ENCODE measurements around the gene IVD. TPM values are rescaled to one million over a fixed set of nuclear protein-coding genes. Genes with fewer than 3 reads are reported as not detected.
"Not testable (repeated sequence)": the region's sequence is repeated elsewhere in the genome, so short reads cannot be mapped to it uniquely, and the experiment has no call there.

IVD gene
- total RNA-seq, 2 experiments from 2014 or later = 38.4 to 47.1 TPM

GRCh38 chr15:40446144-40446543, 40.5 kb downstream of the IVD start:
- peaks cover 11% of the 10 kb centered on the region for H3K36me3 Mint-ChIP-seq (ENCODE audit: low read depth)
- no peaks in the 10 kb centered on the region for H3K9me3 Mint-ChIP-seq
- no peak for DNase-seq
- ChIA-PET POLR2A (no interaction called here), CTCF (no interaction called here)
- peaks cover 54% of the 10 kb centered on the region for H3K4me1 Mint-ChIP-seq
- H3K27me3 Mint-ChIP-seq = peaks cover 8% of the 10 kb centered on the region
- H3K4me3 Mint-ChIP-seq = no peak overlapping the region
- no peak overlapping the region for H3K27ac Mint-ChIP-seq

- peaks cover 5% of the 10 kb centered on the region for H3K27me3 Mint-ChIP-seq
- H3K4me1 Mint-ChIP-seq = peaks cover 65% of the 10 kb centered on the region
- H3K4me3 Mint-ChIP-seq = no peak overlapping the region
- DNase-seq = no peak
- CTCF ChIA-PET = no interaction called here
- POLR2A ChIA-PET = no interaction called here
- peaks cover 5% of the 10 kb centered on the region for H3K36me3 Mint-ChIP-seq (ENCODE audit: low read depth)
- no peak overlapping the region for H3K27ac Mint-ChIP-seq
- H3K9me3 Mint-ChIP-seq = no peaks in the 10 kb centered on the region
Measured at GRCh38 chr15:40448354-40448753, 42.8 kb downstream of the IVD start.

- Mint-ChIP-seq H3K36me3 (ENCODE audit: low read depth) (peaks cover 2% of the 10 kb centered on the region), H3K9me3 (no peaks in the 10 kb centered on the region), H3K4me1 (peaks cover 65% of the 10 kb centered on the region), H3K27ac (no peak overlapping the region), H3K4me3 (no peak overlapping the region), H3K27me3 (no peaks in the 10 kb centered on the region)
- ChIA-PET POLR2A (no interaction called here), CTCF (interaction anchor here (0.9 to 4.4 kb wide), 4 partner anchors 8 to 110 kb away, joined by 3 to 28 read pairs (median 6); partner anchors contain the start of genes BAHD1 and CHST14)
- DNase-seq = no peak
Measured at GRCh38 chr15:40449275-40449674, 43.7 kb downstream of the IVD start.

DNA sequence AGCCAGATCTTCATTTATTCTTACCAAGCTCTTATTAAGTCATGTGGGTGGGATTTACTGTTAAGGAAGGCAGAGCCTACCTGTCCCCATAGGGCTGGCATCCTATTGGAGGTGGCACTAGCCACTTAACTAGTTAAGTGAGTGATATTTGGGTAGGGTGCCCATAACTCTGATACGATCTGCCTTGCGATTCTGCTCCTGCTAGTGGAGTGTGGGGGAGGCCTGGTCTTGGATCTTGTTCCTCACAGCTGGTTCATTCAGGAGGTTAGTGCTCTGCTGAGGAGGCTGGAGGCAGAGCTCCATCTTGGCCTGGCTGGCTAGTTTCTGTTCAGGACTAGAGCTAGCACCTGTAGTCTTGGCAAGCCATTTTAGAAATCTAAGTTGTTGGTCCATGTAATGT, 44.5 kb downstream of the IVD start:
- no peak overlapping the region for H3K27ac Mint-ChIP-seq

DNA sequence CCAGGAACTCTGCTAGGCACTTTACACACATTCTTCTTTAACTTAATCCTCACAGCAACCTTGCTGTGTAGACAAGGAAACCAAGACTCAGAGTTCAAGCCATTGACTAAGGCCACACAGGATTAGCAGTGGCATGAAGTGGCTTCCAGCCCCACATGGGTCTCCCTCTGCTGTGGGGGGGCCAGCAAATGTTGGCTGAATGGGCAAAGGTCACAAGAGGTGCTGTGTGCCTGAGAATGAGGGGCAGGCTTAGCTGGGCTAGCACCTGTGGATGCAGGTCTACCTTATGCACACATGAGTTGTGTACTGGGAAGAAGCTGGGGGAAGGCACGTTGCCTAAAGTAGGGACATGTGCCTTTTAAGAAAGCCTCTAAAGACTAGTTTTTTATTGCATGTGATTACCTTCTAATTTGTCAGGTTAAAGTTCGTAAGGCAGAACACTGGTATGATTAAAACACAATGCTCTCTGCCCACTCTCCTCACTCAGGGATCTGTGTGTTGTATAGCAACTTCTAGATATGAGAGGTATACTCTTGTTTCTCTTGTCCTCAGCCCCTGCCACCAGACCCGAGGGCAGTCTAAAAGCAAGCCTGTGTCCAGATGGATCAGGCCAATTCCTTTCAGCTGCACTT, 46.0 kb downstream of the IVD start:
- Mint-ChIP-seq H3K4me3 (no peak overlapping the region), H3K27me3 (no peaks in the 10 kb centered on the region), H3K36me3 (ENCODE audit: low read depth) (peaks cover 5% of the 10 kb centered on the region), H3K4me1 (peaks cover 74% of the 10 kb centered on the region), H3K9me3 (no peaks in the 10 kb centered on the region), H3K27ac (peak overlapping the region; percentile 92)
- DNase-seq = no peak
- ChIA-PET POLR2A (interaction anchor here (1.0 kb wide), 1 partner anchor 9 kb away, joined by 3 read pairs; no protein-coding TSS in a partner anchor), CTCF (interaction anchor here (0.6 to 4.4 kb wide), 6 partner anchors 8 to 919 kb away, joined by 3 to 28 read pairs (median 4); partner anchors contain the start of genes BAHD1 and CHST14)

More for the DNA sequence above, 44.5 kb downstream of the IVD start:
- H3K36me3 Mint-ChIP-seq (ENCODE audit: low read depth) = peaks cover 4% of the 10 kb centered on the region
- DNase-seq = no peak
- H3K9me3 Mint-ChIP-seq = no peaks in the 10 kb centered on the region
- ChIA-PET POLR2A (interaction anchor here (0.8 kb wide), 1 partner anchor 10 kb away, joined by 3 read pairs; the partner anchor contains the start of gene BAHD1), CTCF (interaction anchor here (0.9 to 4.4 kb wide), 6 partner anchors 9 to 110 kb away, joined by 3 to 28 read pairs (median 6); partner anchors contain the start of genes BAHD1, CHST14 and IVD)
- H3K4me1 Mint-ChIP-seq = peaks cover 67% of the 10 kb centered on the region
- H3K4me3 Mint-ChIP-seq = no peak overlapping the region
- H3K27me3 Mint-ChIP-seq = no peaks in the 10 kb centered on the region

- Mint-ChIP-seq H3K27me3 (no peaks in the 10 kb centered on the region), H3K27ac (peak overlapping the region; percentile 92), H3K4me3 (peak overlapping the region; percentile 76), H3K36me3 (ENCODE audit: low read depth) (peaks cover 5% of the 10 kb centered on the region), H3K9me3 (no peaks in the 10 kb centered on the region), H3K4me1 (peaks cover 77% of the 10 kb centered on the region)
- ChIA-PET POLR2A (interaction anchor here (1.0 kb wide), 1 partner anchor 10 kb away, joined by 3 read pairs; no protein-coding TSS in a partner anchor), CTCF (interaction anchor here (1.2 to 4.4 kb wide), 3 partner anchors 11 to 55 kb away, joined by 3 to 28 read pairs (median 3); partner anchors contain the start of gene BAHD1)
- peak; percentile 30 for DNase-seq
Measured at GRCh38 chr15:40452296-40453090, 46.9 kb downstream of the IVD start.

DNA sequence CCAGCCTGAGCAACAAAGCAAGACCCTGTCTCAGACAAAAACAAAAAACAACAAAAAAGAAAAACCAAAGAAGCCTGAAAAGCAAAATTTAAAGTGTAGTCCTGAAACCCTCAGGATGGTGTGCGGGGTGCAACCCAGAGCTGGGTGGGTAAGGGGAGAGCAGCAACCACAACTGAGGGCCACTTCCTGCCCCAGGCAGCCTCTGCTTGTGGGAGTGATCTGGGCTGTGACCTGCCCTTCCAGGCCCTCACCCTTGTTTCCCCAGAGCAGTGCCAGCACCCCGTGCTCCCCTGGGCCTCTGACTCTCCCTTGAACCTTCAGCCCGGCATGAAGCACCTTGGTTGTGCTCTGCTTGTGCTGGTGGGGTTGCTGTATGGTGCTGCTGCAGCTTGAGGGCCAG, 48.3 kb downstream of the IVD start:
- POLR2A ChIA-PET; H3K9me3 Mint-ChIP-seq; H3K27me3 Mint-ChIP-seq; H3K36me3 Mint-ChIP-seq (ENCODE audit: low read depth): not testable (repeated sequence)
- DNase-seq = peak; percentile 66
- Mint-ChIP-seq H3K4me3 (peak overlapping the region; percentile 76), H3K27ac (peak overlapping the region; percentile 92), H3K4me1 (peaks cover 76% of the 10 kb centered on the region)
- CTCF ChIA-PET = interaction anchor here (1.0 to 4.4 kb wide), 4 partner anchors 9 to 32 kb away, joined by 3 to 28 read pairs (median 3); partner anchors contain the start of gene BAHD1

- Mint-ChIP-seq H3K9me3 (no peaks in the 10 kb centered on the region), H3K36me3 (ENCODE audit: low read depth) (peaks cover 6% of the 10 kb centered on the region), H3K27me3 (no peaks in the 10 kb centered on the region), H3K4me1 (peaks cover 69% of the 10 kb centered on the region), H3K27ac (peak overlapping the region; percentile 92), H3K4me3 (peak overlapping the region; percentile 76)
- no peak for DNase-seq
- POLR2A ChIA-PET = no interaction called here
- CTCF ChIA-PET = interaction anchor here (1.0 to 1.6 kb wide), 4 partner anchors 9 to 33 kb away, joined by 3 to 4 read pairs (median 3); no protein-coding TSS in a partner anchor
Measured at GRCh38 chr15:40454904-40455391, 49.4 kb downstream of the IVD start.

- Mint-ChIP-seq H3K36me3 (ENCODE audit: low read depth) (peaks cover 7% of the 10 kb centered on the region), H3K27ac (peak overlapping the region; percentile 19), H3K9me3 (no peaks in the 10 kb centered on the region), H3K4me1 (peaks cover 59% of the 10 kb centered on the region), H3K4me3 (no peak overlapping the region), H3K27me3 (no peaks in the 10 kb centered on the region)
- POLR2A ChIA-PET = no interaction called here
- CTCF ChIA-PET = interaction anchor here (1.0 to 1.5 kb wide), 3 partner anchors 8 to 15 kb away, joined by 3 to 8 read pairs (median 4); partner anchors contain the start of genes BAHD1 and CHST14
- DNase-seq = no peak
Measured at GRCh38 chr15:40456299-40456712, 50.7 kb downstream of the IVD start.

- no peak for DNase-seq
- H3K9me3 Mint-ChIP-seq = no peaks in the 10 kb centered on the region
- peaks cover 55% of the 10 kb centered on the region for H3K4me1 Mint-ChIP-seq
- H3K27me3 Mint-ChIP-seq = no peaks in the 10 kb centered on the region
- H3K36me3 Mint-ChIP-seq (ENCODE audit: low read depth) = peaks cover 7% of the 10 kb centered on the region
- H3K4me3 Mint-ChIP-seq = no peak overlapping the region
- ChIA-PET POLR2A (no interaction called here), CTCF (interaction anchor here (1.0 to 1.5 kb wide), 3 partner anchors 8 to 16 kb away, joined by 3 to 8 read pairs (median 4); partner anchors contain the start of genes BAHD1 and CHST14)
- H3K27ac Mint-ChIP-seq = no peak overlapping the region
Measured at GRCh38 chr15:40456738-40457137, 51.1 kb downstream of the IVD start.

DNA sequence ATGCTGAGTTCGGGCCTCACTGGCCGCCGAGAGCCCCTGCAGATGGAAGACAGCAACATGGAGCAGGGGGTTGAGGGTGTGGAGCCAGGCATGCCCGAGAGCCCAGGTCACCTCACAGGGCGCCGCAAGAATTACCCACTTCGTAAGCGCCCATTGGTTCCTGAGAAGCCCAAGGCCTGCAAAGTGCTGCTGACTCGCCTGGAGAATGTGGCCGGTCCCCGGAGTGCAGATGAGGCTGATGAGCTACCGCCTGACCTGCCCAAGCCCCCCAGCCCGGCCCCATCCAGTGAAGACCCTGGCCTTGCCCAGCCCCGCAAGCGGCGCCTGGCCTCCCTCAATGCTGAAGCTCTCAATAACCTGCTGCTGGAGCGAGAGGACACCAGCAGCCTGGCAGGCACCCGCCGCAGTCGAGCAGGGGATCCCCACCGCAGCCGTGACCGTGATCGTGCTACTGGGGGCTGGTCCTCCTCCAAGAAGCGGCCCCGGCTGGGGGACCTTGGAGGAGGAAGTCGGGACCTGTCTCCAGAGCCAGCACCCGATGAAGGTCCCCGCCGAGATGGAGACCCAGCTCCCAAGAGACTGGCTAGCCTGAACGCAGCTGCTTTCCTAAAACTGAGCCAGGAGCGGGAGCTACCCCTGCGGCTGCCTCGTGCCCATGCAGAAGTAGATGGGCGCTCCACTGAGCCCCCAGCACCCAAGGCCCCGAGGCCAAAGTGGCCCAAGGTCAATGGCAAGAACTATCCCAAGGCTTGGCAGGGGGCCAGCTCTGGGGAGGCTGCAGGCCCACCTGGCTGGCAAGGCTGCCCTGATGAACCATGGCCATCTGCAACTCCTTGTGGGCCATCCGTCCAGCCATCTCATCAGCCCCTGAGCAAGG, 53.1 kb downstream of the IVD start:
- CTCF ChIA-PET = interaction anchor here (0.8 to 1.1 kb wide), 2 partner anchors 12 to 130 kb away, joined by 3 read pairs; no protein-coding TSS in a partner anchor
- DNase-seq = no peak
- Mint-ChIP-seq H3K4me1 (peaks cover 35% of the 10 kb centered on the region), H3K4me3 (no peak overlapping the region), H3K9me3 (no peaks in the 10 kb centered on the region), H3K27ac (no peak overlapping the region), H3K36me3 (ENCODE audit: low read depth) (peaks cover 9% of the 10 kb centered on the region), H3K27me3 (no peaks in the 10 kb centered on the region)
- POLR2A ChIA-PET = no interaction called here

Measured in activated CD4-positive, alpha-beta T cell treated with anti-CD3 and anti-CD28 coated beads, Interleukin-2, amount 10 ng/mL, durations not matched to agents 7 days and 5 days (primary cell).